ENCODE measurements around the gene ALOXE3.

ALOXE3 gene

DNA sequence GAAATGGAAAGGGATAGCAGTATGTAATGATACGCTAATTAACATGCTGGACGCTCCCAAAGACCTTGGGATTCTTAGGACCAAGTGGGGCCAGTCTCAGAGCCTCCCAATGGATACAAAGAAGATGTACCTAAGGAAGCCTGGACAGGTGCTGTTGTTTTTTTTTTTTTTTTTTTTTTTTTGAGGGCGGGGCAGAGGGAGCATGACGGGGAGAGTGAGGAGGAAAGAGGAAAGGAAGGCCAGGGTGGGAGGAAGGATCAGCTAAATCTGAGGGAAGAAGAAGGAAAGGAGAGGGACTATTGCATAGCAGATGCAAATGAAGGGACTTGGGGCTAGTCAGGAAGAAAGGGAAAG, 41.9 kb upstream of the ALOXE3 start:
- Histone ChIP-seq H3K4me3 (ENCODE audit: low read depth in 1 of 2, low read length in 2 of 2) (no peak overlapping the region), H3K27ac (ENCODE audit: low read length) (no peak overlapping the region), H3K36me3 (ENCODE audit: control insufficient read depth in 1 of 2, insufficient read depth in 2 of 2, low read length in 2 of 2) (peaks cover 15 to 35% of the 10 kb centered on the region in 2 donors), H3K9me3 (ENCODE audit: control insufficient read depth in 1 of 2, low read length in 2 of 2) (no peaks in the 10 kb centered on the region), H3K27me3 (ENCODE audit: low read depth, low read length) (no peaks in the 10 kb centered on the region), H3K4me1 (ENCODE audit: control insufficient read depth in 1 of 2, insufficient read depth in 2 of 2, low read length in 2 of 2) (peaks cover 20 to 55% of the 10 kb centered on the region in 2 donors)

DNA sequence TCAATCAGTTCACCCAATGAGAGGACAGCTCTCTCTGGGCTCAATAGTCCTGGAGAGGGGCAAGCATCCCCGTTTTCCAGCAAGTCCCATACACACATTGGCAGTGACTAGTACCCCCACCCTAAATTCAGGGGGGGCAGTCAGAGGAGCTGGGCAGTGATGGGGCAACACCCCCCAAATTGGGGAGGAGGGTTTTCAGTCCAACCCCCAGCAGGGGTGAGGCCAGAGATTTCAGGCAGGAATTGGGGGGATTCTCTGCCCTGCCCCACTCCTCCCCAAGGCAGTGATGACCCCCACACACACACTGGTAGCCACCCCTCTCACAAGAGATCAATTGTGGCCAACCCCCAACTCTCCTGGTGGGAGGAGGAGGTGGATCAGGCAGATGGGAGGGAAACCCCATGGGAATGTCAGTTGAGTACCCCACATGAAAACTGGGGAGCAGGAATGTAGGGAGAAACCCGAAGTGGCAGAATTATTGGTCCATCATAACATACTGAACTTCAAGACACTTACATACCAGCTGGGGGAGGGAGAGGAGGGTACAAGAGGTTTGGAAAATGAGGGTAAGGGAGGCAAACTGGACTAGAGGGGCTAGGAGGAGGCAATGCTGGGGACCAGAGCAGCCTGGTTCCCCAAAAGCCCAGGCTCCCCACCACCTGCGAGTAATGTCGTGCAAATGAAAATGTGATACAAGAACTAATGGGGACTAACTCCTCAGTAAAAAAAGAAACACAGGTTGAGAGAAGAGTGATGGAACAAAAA, 41.3 kb upstream of the ALOXE3 start:
- peaks cover 20 to 55% of the 10 kb centered on the region in 2 donors for H3K4me1 ChIP-seq (ENCODE audit: control insufficient read depth in 1 of 2, insufficient read depth in 2 of 2, low read length in 2 of 2)
- no peaks in the 10 kb centered on the region for H3K9me3 ChIP-seq (ENCODE audit: control insufficient read depth in 1 of 2, low read length in 2 of 2)
- peaks cover 15 to 36% of the 10 kb centered on the region in 2 donors for H3K36me3 ChIP-seq (ENCODE audit: control insufficient read depth in 1 of 2, insufficient read depth in 2 of 2, low read length in 2 of 2)
- H3K27me3 ChIP-seq (ENCODE audit: low read depth, low read length): no peaks in the 10 kb centered on the region
- H3K27ac ChIP-seq (ENCODE audit: low read length): peak overlapping the region; percentile 16
- H3K4me3 ChIP-seq (ENCODE audit: low read depth in 1 of 2, low read length in 2 of 2): no peak overlapping the region

DNA sequence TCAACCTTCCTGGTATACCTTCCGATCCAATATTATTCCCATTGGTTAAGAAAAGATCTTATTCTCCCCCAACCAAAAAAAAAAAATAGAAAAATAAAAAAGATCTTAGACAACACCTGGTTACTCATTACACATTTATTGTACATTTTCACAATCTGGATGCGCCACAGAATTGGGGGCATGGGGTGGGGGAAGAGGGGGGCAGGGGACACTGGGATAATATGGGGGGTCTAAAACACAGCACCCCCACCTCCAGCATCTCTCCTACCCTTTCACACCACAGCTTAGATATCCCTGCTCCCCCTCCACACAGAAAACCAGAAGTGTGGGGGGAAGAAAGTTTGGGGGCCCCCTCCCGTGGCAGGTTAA, 40.7 kb upstream of the ALOXE3 start:
- no peaks in the 10 kb centered on the region for H3K27me3 ChIP-seq (ENCODE audit: low read depth, low read length)
- H3K9me3 ChIP-seq (ENCODE audit: control insufficient read depth in 1 of 2, low read length in 2 of 2): no peaks in the 10 kb centered on the region
- H3K36me3 ChIP-seq (ENCODE audit: control insufficient read depth in 1 of 2, insufficient read depth in 2 of 2, low read length in 2 of 2): peaks cover 15 to 37% of the 10 kb centered on the region in 2 donors
- peak overlapping the region; percentile 85 for H3K27ac ChIP-seq (ENCODE audit: low read length)
- no peak overlapping the region for H3K4me3 ChIP-seq (ENCODE audit: low read depth in 1 of 2, low read length in 2 of 2)
- peaks cover 18 to 49% of the 10 kb centered on the region in 2 donors for H3K4me1 ChIP-seq (ENCODE audit: control insufficient read depth in 1 of 2, insufficient read depth in 2 of 2, low read length in 2 of 2)

DNA sequence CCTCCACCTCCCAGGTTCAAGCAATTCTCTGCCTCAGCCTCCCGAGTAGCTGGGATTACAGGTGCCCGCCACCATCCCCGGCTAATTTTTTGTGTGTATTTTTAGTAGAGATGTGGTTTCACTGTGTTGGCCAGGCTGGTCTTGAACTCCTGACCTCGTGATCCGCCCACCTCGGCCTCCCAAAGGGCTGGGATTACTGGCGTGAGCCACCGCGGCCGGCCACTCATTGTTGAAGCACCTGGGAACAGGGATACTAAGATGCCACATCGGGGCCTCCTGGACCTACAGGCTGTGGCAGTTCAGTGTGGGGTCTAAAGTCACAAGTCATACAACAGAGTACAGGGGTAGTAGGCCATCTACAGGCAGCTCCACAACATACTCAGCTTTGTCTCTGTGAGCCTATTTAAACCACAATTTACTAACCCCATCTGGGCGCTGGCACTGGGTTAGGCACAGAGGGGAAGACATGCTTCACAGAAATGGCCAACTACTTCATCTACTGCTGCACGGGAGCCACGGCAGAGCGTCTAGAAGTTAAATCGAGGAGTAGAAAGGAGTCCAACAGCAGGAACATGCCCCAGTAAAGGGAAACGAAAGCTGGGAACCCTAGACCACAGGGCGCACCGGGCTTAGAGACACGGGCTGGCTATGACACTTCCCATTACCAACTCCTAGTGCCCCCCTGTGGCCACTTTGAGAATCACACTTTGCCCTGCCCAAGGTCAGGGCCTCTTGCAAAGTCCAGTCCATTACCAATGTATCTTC, 40.1 kb upstream of the ALOXE3 start:
- H3K4me3 ChIP-seq (ENCODE audit: low read depth in 1 of 2, low read length in 2 of 2): no peak overlapping the region
- H3K9me3 ChIP-seq (ENCODE audit: control insufficient read depth in 1 of 2, low read length in 2 of 2): no peaks in the 10 kb centered on the region
- H3K36me3 ChIP-seq (ENCODE audit: control insufficient read depth in 1 of 2, insufficient read depth in 2 of 2, low read length in 2 of 2): peaks cover 15 to 41% of the 10 kb centered on the region in 2 donors
- H3K27me3 ChIP-seq (ENCODE audit: low read depth, low read length): no peaks in the 10 kb centered on the region
- H3K4me1 ChIP-seq (ENCODE audit: control insufficient read depth in 1 of 2, insufficient read depth in 2 of 2, low read length in 2 of 2): peaks cover 13 to 43% of the 10 kb centered on the region in 2 donors
- H3K27ac ChIP-seq (ENCODE audit: low read length): peak overlapping the region; percentile 85

DNA sequence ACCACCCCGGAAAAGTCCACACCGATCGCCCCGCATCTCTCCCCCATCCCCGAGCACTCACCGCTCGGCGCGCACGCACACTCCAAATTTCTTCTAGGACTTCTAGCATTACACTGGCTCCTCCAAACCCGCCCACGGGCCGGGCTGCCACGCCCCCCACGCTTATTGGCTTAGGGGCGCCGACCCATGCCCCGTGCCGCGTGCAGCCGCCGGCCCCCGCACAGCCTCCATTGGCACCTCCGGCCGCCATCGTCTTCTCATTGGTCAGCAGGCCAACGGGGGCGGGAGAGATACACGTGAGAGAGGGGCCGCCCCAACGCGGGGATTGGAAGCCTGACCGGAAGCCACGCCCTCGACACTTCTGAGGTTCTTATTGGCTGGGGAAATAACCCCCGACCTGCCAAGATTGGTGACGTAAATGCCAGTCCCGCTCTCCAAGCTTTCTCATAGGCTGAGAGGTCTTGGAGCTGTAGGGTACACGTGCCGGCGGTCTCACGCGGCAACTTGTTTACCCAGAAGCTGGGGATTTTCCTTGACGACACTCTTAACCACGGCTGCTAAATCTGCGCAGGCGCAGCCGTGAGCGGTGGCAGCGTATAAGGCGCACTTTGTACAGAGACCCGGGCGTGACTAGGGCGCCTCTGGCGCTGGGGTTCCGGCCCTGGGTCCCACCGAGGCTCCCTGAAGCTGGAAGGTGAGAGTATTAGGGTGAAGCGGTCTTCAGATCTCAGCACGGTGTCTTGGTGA, 38.1 kb upstream of the ALOXE3 start:
- Histone ChIP-seq H3K27ac (ENCODE audit: low read length) (peak overlapping the region; percentile 100), H3K9me3 (ENCODE audit: control insufficient read depth in 1 of 2, low read length in 2 of 2) (no peaks in the 10 kb centered on the region), H3K4me3 (ENCODE audit: low read depth in 1 of 2, low read length in 2 of 2) (peak overlapping the region; percentile 91 to 98), H3K27me3 (ENCODE audit: low read depth, low read length) (no peaks in the 10 kb centered on the region), H3K4me1 (ENCODE audit: control insufficient read depth in 1 of 2, insufficient read depth in 2 of 2, low read length in 2 of 2) (peaks cover 15 to 41% of the 10 kb centered on the region in 2 donors), H3K36me3 (ENCODE audit: control insufficient read depth in 1 of 2, insufficient read depth in 2 of 2, low read length in 2 of 2) (peaks cover 15 to 39% of the 10 kb centered on the region in 2 donors)

DNA sequence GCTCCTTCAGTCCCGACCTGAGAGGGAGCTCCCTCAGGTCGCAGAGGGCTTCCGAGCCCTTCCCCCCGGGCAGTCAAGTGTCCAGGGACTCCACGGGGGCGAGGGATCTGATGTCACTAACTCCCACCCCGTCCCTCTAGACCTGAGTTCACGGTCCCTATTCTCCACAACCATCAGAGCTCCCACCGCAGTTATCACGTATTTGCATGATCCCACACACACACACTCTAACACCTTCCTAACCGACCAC, 37.6 kb upstream of the ALOXE3 start:
- peak overlapping the region; percentile 91 to 98 for H3K4me3 ChIP-seq (ENCODE audit: low read depth in 1 of 2, low read length in 2 of 2)
- peaks cover 10 to 36% of the 10 kb centered on the region in 2 donors for H3K4me1 ChIP-seq (ENCODE audit: control insufficient read depth in 1 of 2, insufficient read depth in 2 of 2, low read length in 2 of 2)
- peak overlapping the region; percentile 100 for H3K27ac ChIP-seq (ENCODE audit: low read length)
- no peaks in the 10 kb centered on the region for H3K9me3 ChIP-seq (ENCODE audit: control insufficient read depth in 1 of 2, low read length in 2 of 2)
- no peaks in the 10 kb centered on the region for H3K27me3 ChIP-seq (ENCODE audit: low read depth, low read length)
- peaks cover 11 to 36% of the 10 kb centered on the region in 2 donors for H3K36me3 ChIP-seq (ENCODE audit: control insufficient read depth in 1 of 2, insufficient read depth in 2 of 2, low read length in 2 of 2)

DNA sequence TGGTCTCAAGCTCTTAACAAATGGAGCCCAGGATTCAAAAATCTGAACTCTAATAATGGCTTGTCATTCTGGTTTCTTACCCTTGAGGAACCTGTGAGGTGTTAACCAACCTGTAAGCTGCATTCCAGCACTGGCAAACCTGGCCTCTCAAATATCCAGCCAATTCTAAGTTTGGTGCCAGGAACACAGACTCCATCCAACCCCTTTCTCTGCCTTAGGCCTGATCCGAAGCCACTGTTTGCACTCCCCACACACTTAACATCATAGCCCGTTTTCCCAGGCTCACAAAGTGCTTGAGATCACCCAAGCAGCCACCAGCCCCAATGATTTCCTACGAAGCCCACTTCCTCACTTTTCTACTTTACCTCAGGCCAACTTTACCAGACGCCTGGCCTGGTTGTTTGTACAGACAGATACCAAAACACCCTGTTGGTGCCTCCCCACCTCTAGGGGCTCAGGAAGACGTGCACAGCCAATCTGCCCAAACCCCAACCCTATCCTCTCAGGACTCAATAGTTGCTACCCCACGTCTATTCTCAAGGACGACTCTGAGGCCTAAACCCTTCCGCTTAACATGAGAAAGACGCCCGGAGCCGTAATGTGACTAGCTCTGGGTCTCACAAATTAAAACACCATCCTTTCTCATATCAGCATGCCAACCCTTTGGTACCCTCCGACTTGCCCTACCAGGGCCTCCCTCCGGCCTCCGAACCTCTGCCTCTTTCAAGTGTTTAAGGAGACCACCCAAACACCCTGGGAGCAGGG, 37.1 kb upstream of the ALOXE3 start:
- H3K27me3 ChIP-seq (ENCODE audit: low read depth, low read length): no peaks in the 10 kb centered on the region
- peak overlapping the region; percentile 91 to 98 for H3K4me3 ChIP-seq (ENCODE audit: low read depth in 1 of 2, low read length in 2 of 2)
- H3K9me3 ChIP-seq (ENCODE audit: control insufficient read depth in 1 of 2, low read length in 2 of 2): no peaks in the 10 kb centered on the region
- H3K4me1 ChIP-seq (ENCODE audit: control insufficient read depth in 1 of 2, insufficient read depth in 2 of 2, low read length in 2 of 2): peaks cover 13 to 36% of the 10 kb centered on the region in 2 donors
- H3K27ac ChIP-seq (ENCODE audit: low read length): peak overlapping the region; percentile 100
- peaks cover 12 to 38% of the 10 kb centered on the region in 2 donors for H3K36me3 ChIP-seq (ENCODE audit: control insufficient read depth in 1 of 2, insufficient read depth in 2 of 2, low read length in 2 of 2)

DNA sequence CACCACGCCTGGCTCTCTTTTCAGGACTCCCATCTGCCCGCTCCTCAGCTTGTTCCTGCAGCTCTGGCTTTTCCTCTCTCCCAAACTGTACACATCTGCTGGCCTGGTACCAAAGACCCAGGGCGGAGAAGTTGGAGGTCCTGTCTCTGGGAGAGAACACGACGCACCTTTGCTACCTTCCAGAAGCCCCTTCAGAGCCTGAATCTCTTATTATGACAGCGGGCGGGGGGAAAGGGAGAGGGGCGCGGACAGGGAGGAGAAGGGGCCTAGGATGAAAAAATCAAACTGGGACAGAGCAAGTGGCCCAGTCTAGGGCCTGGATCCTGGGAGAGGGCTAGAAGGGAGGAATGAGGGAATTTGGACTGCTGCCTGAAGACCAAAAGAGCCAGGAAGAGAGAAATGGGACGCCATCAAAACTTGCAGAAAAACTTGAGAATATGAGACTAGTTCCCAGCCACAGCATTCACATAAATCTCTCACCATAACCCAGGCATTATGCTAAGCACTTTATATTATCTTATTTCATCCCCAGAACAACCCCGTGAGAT, 36.4 kb upstream of the ALOXE3 start:
- peaks cover 15 to 41% of the 10 kb centered on the region in 2 donors for H3K36me3 ChIP-seq (ENCODE audit: control insufficient read depth in 1 of 2, insufficient read depth in 2 of 2, low read length in 2 of 2)
- peaks cover 13 to 36% of the 10 kb centered on the region in 2 donors for H3K4me1 ChIP-seq (ENCODE audit: control insufficient read depth in 1 of 2, insufficient read depth in 2 of 2, low read length in 2 of 2)
- H3K27me3 ChIP-seq (ENCODE audit: low read depth, low read length): no peaks in the 10 kb centered on the region
- peak overlapping the region; percentile 91 to 98 for H3K4me3 ChIP-seq (ENCODE audit: low read depth in 1 of 2, low read length in 2 of 2)
- peak overlapping the region; percentile 100 for H3K27ac ChIP-seq (ENCODE audit: low read length)
- no peaks in the 10 kb centered on the region for H3K9me3 ChIP-seq (ENCODE audit: control insufficient read depth in 1 of 2, low read length in 2 of 2)

DNA sequence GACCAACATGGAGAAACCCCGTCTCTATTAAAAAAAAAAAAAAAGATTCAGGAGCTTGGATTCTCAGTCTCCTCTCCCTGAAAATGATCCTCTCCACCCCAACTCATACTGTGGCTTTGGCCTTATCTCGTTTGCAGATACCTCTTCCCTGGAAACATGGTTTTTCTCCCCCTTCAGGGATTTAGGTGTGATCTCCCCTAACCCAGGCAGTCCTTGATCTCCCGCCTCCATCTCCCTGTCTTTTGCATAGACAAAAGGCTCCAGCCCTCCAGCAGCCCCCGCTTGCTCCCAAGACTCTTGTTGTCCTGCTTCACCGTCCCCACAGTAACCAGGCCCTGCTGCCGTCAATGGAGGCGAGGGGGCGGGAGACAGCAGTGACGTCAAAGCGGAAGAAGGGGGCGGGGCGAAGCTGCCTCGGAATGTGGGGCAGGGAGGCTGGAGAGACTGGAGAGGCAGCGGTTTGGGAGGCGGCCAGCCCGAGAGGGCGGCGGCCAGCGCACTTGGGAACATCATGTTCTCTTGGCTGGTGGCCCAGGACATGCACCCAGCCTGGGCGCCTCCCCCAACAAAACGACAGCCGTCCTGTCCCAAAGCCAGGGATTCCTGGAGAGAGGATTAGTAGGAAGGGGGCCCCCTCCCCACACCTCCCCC, 35.8 kb upstream of the ALOXE3 start:
- H3K27ac ChIP-seq (ENCODE audit: low read length): peak overlapping the region; percentile 100
- H3K4me1 ChIP-seq (ENCODE audit: control insufficient read depth in 1 of 2, insufficient read depth in 2 of 2, low read length in 2 of 2): peaks cover 13 to 36% of the 10 kb centered on the region in 2 donors
- peaks cover 16 to 42% of the 10 kb centered on the region in 2 donors for H3K36me3 ChIP-seq (ENCODE audit: control insufficient read depth in 1 of 2, insufficient read depth in 2 of 2, low read length in 2 of 2)
- no peaks in the 10 kb centered on the region for H3K9me3 ChIP-seq (ENCODE audit: control insufficient read depth in 1 of 2, low read length in 2 of 2)
- H3K27me3 ChIP-seq (ENCODE audit: low read depth, low read length): no peaks in the 10 kb centered on the region
- peak overlapping the region; percentile 91 to 98 for H3K4me3 ChIP-seq (ENCODE audit: low read depth in 1 of 2, low read length in 2 of 2)

DNA sequence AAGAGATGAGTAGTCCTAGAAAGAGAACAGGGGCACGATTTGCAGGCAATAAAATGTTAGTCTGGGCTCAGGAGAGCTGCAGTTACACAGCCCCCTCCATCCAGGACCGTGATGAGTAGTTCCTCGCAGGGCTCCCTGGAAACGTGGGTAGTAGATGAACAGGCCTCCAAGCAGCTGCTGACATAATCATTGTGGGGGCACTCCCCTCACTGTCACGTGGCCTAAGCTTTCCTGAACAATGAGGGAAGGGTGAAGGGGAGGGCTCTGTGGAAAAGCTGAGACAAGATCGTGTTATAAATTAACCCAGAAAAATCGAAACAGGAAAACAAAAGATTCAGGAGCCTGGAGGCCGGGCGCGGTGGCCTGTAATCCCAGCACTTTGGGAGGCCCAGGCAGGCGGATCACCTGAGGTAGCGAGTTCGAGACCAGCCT, 35.2 kb upstream of the ALOXE3 start:
- H3K4me1 ChIP-seq (ENCODE audit: control insufficient read depth in 1 of 2, insufficient read depth in 2 of 2, low read length in 2 of 2): peaks cover 13 to 34% of the 10 kb centered on the region in 2 donors
- H3K36me3 ChIP-seq (ENCODE audit: control insufficient read depth in 1 of 2, insufficient read depth in 2 of 2, low read length in 2 of 2): peaks cover 20 to 46% of the 10 kb centered on the region in 2 donors
- H3K9me3 ChIP-seq (ENCODE audit: control insufficient read depth in 1 of 2, low read length in 2 of 2): no peaks in the 10 kb centered on the region
- H3K27me3 ChIP-seq (ENCODE audit: low read depth, low read length): no peaks in the 10 kb centered on the region
- peak overlapping the region; percentile 65 to 91 for H3K4me3 ChIP-seq (ENCODE audit: low read depth in 1 of 2, low read length in 2 of 2)
- H3K27ac ChIP-seq (ENCODE audit: low read length): peak overlapping the region; percentile 100

Measured in muscle layer of duodenum (tissue), 2 donors.